Keratinocyte (primary cell): ENCODE results near the gene EXD3. TPM values are rescaled to one million over a fixed set of nuclear protein-coding genes. Genes with fewer than 3 reads are reported as not detected.

Experiments
- DNase-seq: peaks from one replicate; pipeline ENCODE4 v3.0.0-alpha.2; 2011; ENCODE audit warnings: low read depth, missing footprints, low spot score
- FAIRE-seq: peaks from 2 replicates; lab custom pipeline; 2011; peaks lifted over from hg19 to GRCh38; lab: Jason Lieb, UNC
- H2AFZ ChIP-seq: 2 replicates; pipeline ENCODE4 v1.6.0; 2012; ENCODE audit warnings: low read length, control low read depth, inconsistent platforms; ENCODE audit not compliant: control insufficient read depth
- H3K27ac ChIP-seq: 2 replicates; pipeline ENCODE4 v1.5.1; 2011; ENCODE audit warnings: low read length; ENCODE audit not compliant: control insufficient read depth, insufficient read depth
- H3K27me3 ChIP-seq: 3 replicates; pipeline ENCODE4 v1.6.0; 2011; ENCODE audit warnings: low read length; ENCODE audit not compliant: control insufficient read depth, insufficient read depth; ENCODE audit errors: extremely low read depth
- H3K36me3 ChIP-seq, 2 experiments: 2 replicates in 1 of 2; 3 replicates in 1 of 2; pipeline ENCODE4 v1.5.1; 2011; ENCODE audit warnings: low read length in 2 of 2, mild to moderate bottlenecking in 1 of 2; ENCODE audit not compliant: control insufficient read depth in 2 of 2, insufficient read depth in 2 of 2; ENCODE audit errors: extremely low read depth in 1 of 2
- H3K4me1 ChIP-seq: 3 replicates; pipeline ENCODE4 v1.5.1; 2011; ENCODE audit warnings: low read length; ENCODE audit not compliant: control insufficient read depth, insufficient read depth; ENCODE audit errors: extremely low read depth
- H3K4me2 ChIP-seq: 3 replicates; pipeline ENCODE4 v1.6.0; 2011; ENCODE audit warnings: low read depth, low read length; ENCODE audit not compliant: control insufficient read depth, insufficient read depth; ENCODE audit errors: extremely low read depth
- H3K4me3 ChIP-seq, 3 experiments: fragments of 200-600 bp in 1 of 3; sonication (generic) in 1 of 3; 2 replicates in 2 of 3; 3 replicates in 1 of 3; pipeline ENCODE4 v1.5.1; 2011 to 2016; ENCODE audit warnings: low read length in 3 of 3, mild to moderate bottlenecking in 3 of 3, control low read depth in 2 of 3, inconsistent platforms in 1 of 3, low read depth in 1 of 3, mixed read lengths in 1 of 3, mixed run types in 1 of 3, moderate library complexity in 1 of 3; ENCODE audit not compliant: control insufficient read depth in 2 of 3, insufficient read depth in 2 of 3; ENCODE audit errors: extremely low read depth in 1 of 3
- H3K79me2 ChIP-seq: 2 replicates; pipeline ENCODE4 v1.6.0; 2012; ENCODE audit warnings: low read length; ENCODE audit not compliant: control insufficient read depth, insufficient read depth
- H3K9ac ChIP-seq: 3 replicates; pipeline ENCODE4 v1.6.0; 2011; ENCODE audit warnings: low read length; ENCODE audit not compliant: control insufficient read depth, insufficient read depth; ENCODE audit errors: extremely low read depth
- H3K9me1 ChIP-seq: 3 replicates; pipeline ENCODE4 v1.6.0; 2011; ENCODE audit warnings: low read length; ENCODE audit not compliant: control insufficient read depth, insufficient read depth; ENCODE audit errors: extremely low read depth
- H3K9me3 ChIP-seq: 2 replicates; pipeline ENCODE4 v1.5.1; 2012; ENCODE audit warnings: low read depth, low read length; ENCODE audit not compliant: control insufficient read depth
- H4K20me1 ChIP-seq: 3 replicates; pipeline ENCODE4 v1.6.0; 2011; ENCODE audit warnings: low read length; ENCODE audit not compliant: control insufficient read depth, insufficient read depth; ENCODE audit errors: extremely low read depth
- CTCF ChIP-seq, 3 experiments: IDR thresholded peaks in 1 of 3; conservative IDR thresholded peaks in 1 of 3; optimal IDR thresholded peaks in 1 of 3; 2 replicates in 2 of 3; 3 replicates in 1 of 3; pipeline versions ENCODE3 to v1.5.1; 2011; ENCODE audit warnings: low read length in 3 of 3, mild to moderate bottlenecking in 3 of 3, moderate library complexity in 2 of 3, control low read depth in 1 of 3, inconsistent platforms in 1 of 3; ENCODE audit not compliant: insufficient read depth in 2 of 3; ENCODE audit errors: extremely low read depth in 1 of 3
- EZH2 ChIP-seq: IDR thresholded peaks from one replicate; pipeline ENCODE4 v1.6.1; 2012; ENCODE audit warnings: inconsistent platforms, mild to moderate bottlenecking, low read length, moderate library complexity
- dilution Hi-C: fragments of 300-500 bp; cut with MboI; formaldehyde crosslinking; loops from one replicate; pipeline ENCODE4 v1.7.0; 2020; ENCODE audit warnings: low sequenced_read_pairs; ENCODE audit not compliant: extremely low pct_ligation_motif_present
- polyA plus RNA-seq, 5 experiments: library from polyadenylated mRNA; depleted of rRNA in 3 of 5; stranded (reverse) in 3 of 5; stranded (forward) in 1 of 5; unstranded in 1 of 5; fragments of >200 nt; gene quantifications; 1 replicate in 1 of 5; 2 replicates in 3 of 5; 3 replicates in 1 of 5; pipeline versions ENCODE4 v1.2.1 to v1.2.3, GENCODE V29; 2011 to 2012; ENCODE audit warnings: missing spikeins in 2 of 5, low read depth in 1 of 5, low replicate concordance in 1 of 5

The EXD3 gene
- polyA plus RNA-seq, 1 donor (not counting 4 experiments of a cell fraction or from before 2014, with no cell fraction given) = 1.5 TPM

GRCh38 chr9:137396227-137396626 lies 26.7 kb downstream of the EXD3 start:
- no peak overlapping the region for H3K4me3 ChIP-seq
- no peak overlapping the region for H3K9ac ChIP-seq
- no peak overlapping the region for H2AFZ ChIP-seq
- FAIRE-seq (no peak), DNase-seq (no peak)
- no peaks in the 10 kb centered on the region for H3K36me3 ChIP-seq
- H3K27me3 ChIP-seq = no peaks in the 10 kb centered on the region
- H3K27ac ChIP-seq = no peak overlapping the region
- dilution Hi-C loops = no loop called here
- H3K4me1 ChIP-seq = no peaks in the 10 kb centered on the region
- H3K4me2 ChIP-seq = no peak overlapping the region
- no peak for TF ChIP-seq CTCF (optimal IDR thresholded peaks at IDR 0.05 in 1 of 3, IDR thresholded peaks at IDR 0.05 in 1 of 3, conservative IDR thresholded peaks at IDR 0.05 in 1 of 3; ENCODE audit: extremely low read depth in 1 of 3, insufficient read depth in 2 of 3, low read length in 3 of 3)
- TF ChIP-seq EZH2 = no peak
- no peaks in the 10 kb centered on the region for H3K9me3 ChIP-seq
- H3K9me1 ChIP-seq = no peaks in the 10 kb centered on the region
- no peaks in the 10 kb centered on the region for H4K20me1 ChIP-seq
- no peaks in the 10 kb centered on the region for H3K79me2 ChIP-seq

GRCh38 chr9:137395666-137396010 lies 27.3 kb downstream of the EXD3 start:
- no peak overlapping the region for H2AFZ ChIP-seq
- H3K79me2 ChIP-seq = no peaks in the 10 kb centered on the region
- H3K27me3 ChIP-seq = no peaks in the 10 kb centered on the region
- no peak for DNase-seq
- no peaks in the 10 kb centered on the region for H3K9me3 ChIP-seq
- dilution Hi-C loops = no loop called here
- no peak for FAIRE-seq
- H3K27ac ChIP-seq = no peak overlapping the region
- no peaks in the 10 kb centered on the region for H3K9me1 ChIP-seq
- TF ChIP-seq CTCF (optimal IDR thresholded peaks at IDR 0.05 in 1 of 3, IDR thresholded peaks at IDR 0.05 in 1 of 3, conservative IDR thresholded peaks at IDR 0.05 in 1 of 3; ENCODE audit: extremely low read depth in 1 of 3, insufficient read depth in 2 of 3, low read length in 3 of 3) (no peak), EZH2 (no peak)
- no peak overlapping the region for H3K9ac ChIP-seq
- H3K4me2 ChIP-seq = no peak overlapping the region
- no peak overlapping the region for H3K4me3 ChIP-seq
- no peaks in the 10 kb centered on the region for H3K36me3 ChIP-seq
- H3K4me1 ChIP-seq = no peaks in the 10 kb centered on the region
- H4K20me1 ChIP-seq = no peaks in the 10 kb centered on the region
